GM18867 (cell line): ENCODE results near the gene OLFM1.

Experiments used
- ATAC-seq: cut with Tn5 transposase; IDR thresholded peaks from one replicate; pipeline ENCODE4 v1.9.1; 2021; ENCODE audit warnings: mild to moderate bottlenecking, moderate library complexity; ENCODE audit not compliant: unreplicated experiment

The OLFM1 gene

GRCh38 chr9:135087489-135087792, at the start of gene OLFM1:
Gene OLFM1, plus strand, starts transcription at chr9:135087668. Its CDS starts 322 bp downstream, at chr9:135087990.
- no peak for ATAC-seq

GRCh38 chr9:135038331-135038730, 49.1 kb upstream of the OLFM1 start:
- ATAC-seq, result no peak

DNA sequence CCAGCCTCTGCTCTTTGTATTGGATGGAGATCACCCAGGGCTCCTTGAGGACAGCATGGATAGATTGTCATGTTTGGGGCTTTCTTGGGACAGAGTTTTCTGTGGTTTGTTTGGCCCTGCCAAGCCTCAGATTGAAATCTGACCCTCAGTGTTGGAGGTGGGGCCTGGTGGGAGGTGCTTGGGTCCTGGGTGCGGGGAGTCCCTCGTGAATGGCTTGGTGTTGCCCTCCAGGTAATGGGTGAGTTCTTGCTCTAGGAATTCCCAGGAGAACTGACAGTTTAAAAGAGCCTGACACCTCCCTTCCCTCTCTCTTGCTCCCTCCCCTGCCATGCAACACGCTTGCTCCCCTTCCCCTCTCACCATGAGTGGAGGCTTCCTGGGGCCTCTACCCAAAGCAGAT, 48.6 kb upstream of the OLFM1 start:
- no peak for ATAC-seq

DNA sequence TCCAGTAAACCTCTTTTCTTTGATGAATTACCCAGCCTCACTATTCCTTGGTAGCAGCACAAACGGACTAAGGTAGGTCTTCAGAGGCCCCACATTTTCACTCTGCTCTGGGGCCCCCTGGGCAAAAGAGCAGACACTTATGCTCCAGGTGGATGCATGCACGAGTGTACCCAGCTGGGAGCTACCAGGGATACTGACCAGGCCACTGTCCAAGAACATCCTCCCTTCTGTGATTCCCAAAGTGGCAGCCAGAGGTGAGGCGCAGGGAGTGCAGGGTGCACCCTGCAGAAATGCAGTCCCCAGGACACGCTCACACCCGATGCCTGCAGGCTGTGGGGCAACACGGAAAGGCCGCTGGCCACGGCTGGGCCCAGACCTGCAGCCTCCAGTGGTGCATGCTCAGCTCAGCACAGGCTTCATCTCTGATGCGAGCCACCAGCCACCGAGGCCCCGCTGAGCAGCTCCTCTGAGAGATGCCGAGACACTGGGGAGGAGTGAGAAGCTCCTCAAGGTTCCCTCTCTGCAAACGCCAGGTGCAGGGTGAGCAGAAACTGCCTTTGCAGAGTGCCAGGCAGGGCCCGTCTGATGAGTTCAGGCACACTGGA, 48.1 kb upstream of the OLFM1 start:
- ATAC-seq, result no peak

DNA sequence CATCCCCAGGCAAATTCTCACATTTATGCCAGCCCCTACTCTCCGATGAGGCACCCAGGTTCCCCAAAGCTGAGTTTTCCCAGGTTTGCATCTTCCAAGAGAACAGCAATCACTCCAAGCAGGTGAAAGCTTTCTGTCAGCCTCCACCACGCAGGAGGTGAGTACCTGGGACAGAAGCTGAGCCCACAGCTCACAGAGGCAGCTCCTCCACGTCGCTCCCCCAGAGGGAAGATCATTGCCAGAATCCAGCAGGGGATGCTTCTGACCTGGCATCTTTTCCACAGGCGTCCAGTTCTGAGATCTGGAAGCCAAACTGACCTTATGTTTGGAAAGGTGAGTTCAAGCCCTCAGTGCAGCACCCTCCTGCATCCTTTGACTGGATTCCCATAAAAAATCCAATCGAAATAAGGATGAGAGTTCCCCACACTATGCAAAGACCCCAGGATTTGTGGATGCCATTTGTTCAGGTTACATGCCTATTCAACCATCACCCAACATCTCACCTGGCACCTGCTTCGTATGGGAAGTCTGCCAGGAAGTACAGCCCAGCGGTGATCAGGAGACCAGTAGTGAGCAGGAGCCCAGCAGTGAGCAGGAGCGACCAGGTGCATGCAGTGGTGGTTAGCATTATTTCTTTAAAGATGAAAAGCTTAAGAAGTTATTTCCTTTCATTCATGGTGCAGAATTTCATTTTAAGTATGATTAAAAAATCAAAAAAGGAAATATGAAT, 47.4 kb upstream of the OLFM1 start:
- ATAC-seq, result no peak

- no peak for ATAC-seq
Measured at GRCh38 chr9:135040892-135041291, 46.6 kb upstream of the OLFM1 start.

GRCh38 chr9:135043345-135043744, 44.1 kb upstream of the OLFM1 start:
- no peak for ATAC-seq

DNA sequence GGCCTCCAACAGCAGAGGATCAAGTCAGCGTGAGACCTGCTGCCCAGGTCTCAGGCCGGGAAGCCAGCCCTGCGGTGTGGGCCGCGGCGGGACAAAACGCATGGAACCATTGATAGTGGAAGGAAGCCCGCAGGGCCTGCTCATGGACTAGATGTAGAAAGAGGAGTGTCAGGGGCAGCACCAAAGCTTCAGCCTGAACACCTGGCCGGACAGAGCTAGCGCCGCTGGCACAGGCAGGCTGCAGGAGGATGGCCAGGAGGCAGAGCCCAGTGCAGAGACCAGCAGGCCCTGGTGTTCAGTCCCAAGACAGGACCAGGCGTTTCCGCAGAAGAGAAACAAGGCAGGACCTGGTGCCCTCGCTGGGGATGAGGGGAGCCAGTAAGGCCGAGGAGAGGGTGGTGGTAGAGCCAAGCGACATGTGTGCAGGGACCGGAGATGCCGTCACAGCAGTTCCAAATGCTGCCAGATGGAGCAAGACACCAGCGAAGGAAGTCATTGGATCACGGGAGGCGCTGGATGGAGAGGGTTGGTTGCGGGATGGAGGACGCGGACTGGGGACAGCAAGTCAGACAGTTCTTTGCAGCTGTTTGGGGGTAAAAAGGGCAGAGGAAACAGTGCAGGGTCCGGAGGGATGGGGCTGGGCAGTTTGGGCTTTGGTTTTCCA, 42.1 kb upstream of the OLFM1 start:
- no peak for ATAC-seq

- no peak for ATAC-seq
Measured at GRCh38 chr9:135045928-135046738, 41.3 kb upstream of the OLFM1 start.

DNA sequence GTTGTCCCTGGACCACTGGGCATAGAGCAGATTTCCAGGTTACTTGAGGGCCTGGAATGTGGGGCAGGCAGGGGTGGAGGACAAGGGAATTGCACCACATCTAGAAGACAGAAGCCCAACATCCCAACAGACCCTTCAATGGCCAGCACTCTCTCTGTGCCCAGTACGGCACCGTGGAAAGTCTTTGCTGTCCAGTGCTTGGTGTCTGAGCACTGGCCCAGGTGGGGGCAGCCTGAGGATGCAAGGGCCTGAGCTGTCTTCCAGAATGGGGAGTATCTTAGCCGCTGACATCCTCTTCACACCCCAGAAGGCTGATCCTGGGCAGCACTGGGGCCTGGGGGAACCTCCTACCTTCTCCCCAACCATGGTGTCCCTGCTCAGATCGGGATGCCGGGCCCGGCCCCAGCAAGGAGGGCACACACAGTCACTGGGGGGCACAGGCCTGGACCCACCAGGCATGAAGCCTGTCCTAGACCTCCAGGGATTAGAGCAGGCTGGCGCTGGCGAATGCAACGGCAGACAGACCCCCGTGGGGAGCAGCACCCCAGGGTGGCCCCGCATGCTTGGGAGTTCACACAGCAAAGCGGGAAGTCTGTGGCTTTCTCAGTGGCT, 40.6 kb upstream of the OLFM1 start:
- ATAC-seq, result no peak

DNA sequence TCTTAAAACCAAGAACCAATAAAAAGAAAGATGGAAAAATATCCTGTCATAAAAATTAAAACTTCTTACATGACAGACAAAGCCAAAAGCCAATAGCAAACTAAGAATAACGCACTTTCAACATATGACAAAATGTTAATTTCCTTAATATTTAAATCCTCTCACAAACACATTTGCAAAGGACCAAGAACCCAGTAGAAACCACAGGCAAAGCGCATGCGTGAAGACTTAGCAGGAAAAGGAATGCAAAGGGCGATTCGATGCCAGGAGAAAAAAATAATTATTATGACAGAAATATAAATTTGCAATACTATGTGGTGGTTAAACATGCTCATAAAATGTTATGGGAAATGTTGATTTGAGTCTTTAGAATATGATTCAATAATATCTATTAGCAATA, 39.9 kb upstream of the OLFM1 start:
- ATAC-seq, result no peak

GRCh38 chr9:135048046-135048757, 39.3 kb upstream of the OLFM1 start:
- ATAC-seq, result no peak

GRCh38 chr9:135048758-135049444, 38.6 kb upstream of the OLFM1 start:
- ATAC-seq, result no peak

GRCh38 chr9:135049460-135049859, 38.0 kb upstream of the OLFM1 start:
- no peak for ATAC-seq

DNA sequence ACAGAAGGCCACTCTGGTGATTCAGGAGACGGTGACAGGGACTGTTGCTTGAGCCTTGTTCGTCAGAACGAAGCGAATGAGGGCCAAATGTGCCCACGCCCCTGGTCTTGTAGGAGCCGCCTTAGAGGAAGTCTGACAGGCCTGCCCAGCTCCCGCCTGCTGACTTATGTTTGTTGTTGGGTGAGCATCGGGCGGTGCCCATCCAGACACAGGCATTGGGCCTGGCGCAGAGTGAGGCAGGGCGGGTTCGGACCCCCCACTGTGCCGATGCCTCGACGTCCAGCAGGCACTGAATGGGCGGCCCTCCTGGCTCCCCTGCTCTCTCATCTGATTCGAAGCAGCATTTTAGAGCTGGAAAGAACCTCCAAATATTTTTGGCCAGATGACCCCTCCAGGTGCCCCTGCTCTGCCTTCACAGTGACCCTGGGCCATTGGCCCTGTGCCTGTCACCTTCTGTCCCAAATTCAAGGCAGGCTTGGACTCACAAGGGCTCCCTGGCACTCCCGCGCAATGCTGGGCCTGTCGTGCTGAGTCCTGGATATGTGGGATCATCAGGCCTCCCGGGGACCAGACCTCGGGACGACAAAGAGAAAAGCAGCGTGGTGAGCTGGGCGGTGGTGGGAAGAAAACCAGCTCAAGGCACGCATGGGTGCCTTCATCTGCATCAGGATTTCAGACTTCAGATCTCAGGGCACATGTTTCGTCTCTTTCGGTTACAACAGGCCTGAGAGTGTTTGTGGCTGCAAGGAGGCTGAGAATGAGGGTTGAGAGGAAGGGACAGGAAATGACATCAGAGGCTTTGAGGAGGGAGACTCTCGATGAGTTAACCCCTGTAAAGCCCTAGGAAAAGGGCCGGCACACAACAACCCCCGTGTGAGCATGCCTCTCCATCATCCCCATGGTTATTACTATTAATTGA, 37.1 kb upstream of the OLFM1 start:
- ATAC-seq, result no peak

- ATAC-seq, result no peak
Measured at GRCh38 chr9:135051316-135052038, 36.0 kb upstream of the OLFM1 start.

DNA sequence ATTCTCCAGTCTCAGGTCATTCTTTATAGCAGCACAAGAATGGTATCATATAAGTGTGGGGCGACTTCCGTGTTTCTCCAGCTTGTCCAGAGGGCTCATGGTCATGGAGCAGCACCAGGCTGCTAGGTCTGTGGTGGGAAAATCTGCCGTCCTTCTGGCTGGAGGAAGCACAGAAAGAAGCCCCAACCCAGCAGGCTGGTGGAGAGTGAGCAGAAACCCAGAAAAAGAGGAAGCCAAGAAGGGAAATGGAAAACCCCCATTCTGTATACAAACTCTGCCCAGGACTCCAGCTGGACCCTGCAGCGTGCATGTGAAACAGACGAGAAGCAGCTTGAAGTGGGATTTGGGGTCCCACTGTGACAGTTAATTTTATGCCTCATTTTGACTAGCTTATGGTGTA, 34.3 kb upstream of the OLFM1 start:
- ATAC-seq, result no peak

- ATAC-seq, result no peak
Measured at GRCh38 chr9:135055181-135055580, 32.3 kb upstream of the OLFM1 start.
